ENCODE data around the gene CAMTA1.

DNA sequence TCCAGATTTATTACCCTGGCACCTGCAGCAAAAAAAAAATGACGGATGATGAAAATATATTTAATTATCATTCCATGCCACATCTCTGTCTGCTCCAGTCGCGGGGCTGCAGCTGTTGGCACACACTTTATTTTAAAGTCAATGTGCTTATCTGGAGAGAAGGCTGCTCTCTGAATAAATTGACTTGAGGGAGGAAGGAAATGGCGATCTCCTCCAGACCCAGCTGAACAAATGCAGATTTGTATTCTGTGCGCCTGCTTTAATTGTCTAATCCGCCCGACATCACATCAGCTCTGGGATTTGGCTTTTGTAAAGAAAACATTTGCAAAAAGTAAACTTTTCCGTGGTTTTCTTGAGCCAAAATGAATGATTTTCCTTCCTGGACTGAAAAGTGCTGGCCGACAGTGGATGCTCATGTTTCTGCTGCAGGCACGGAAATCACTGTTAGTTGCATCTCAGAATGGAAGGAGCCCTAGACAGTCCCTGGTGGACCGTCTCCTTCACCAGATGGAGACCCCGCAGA lies 150.2 kb downstream of the CAMTA1 start:
- TF ChIP-seq, protein P1, sequence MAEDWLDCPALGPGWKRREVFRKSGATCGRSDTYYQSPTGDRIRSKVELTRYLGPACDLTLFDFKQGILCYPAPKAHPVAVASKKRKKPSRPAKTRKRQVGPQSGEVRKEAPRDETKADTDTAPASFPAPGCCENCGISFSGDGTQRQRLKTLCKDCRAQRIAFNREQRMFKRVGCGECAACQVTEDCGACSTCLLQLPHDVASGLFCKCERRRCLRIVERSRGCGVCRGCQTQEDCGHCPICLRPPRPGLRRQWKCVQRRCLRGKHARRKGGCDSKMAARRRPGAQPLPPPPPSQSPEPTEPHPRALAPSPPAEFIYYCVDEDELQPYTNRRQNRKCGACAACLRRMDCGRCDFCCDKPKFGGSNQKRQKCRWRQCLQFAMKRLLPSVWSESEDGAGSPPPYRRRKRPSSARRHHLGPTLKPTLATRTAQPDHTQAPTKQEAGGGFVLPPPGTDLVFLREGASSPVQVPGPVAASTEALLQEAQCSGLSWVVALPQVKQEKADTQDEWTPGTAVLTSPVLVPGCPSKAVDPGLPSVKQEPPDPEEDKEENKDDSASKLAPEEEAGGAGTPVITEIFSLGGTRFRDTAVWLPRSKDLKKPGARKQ (CRISPR knock-in tag; IDR thresholded peaks at IDR 0.05): no peak
- TF ChIP-seq, protein P2, sequence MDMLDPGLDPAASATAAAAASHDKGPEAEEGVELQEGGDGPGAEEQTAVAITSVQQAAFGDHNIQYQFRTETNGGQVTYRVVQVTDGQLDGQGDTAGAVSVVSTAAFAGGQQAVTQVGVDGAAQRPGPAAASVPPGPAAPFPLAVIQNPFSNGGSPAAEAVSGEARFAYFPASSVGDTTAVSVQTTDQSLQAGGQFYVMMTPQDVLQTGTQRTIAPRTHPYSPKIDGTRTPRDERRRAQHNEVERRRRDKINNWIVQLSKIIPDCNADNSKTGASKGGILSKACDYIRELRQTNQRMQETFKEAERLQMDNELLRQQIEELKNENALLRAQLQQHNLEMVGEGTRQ (CRISPR knock-in tag; IDR thresholded peaks at IDR 0.05): no peak
- TF ChIP-seq ETV5 (CRISPR knock-in tag; IDR thresholded peaks at IDR 0.05; ENCODE audit: low read depth): no peak
- no peak for TF ChIP-seq FOXA3 (CRISPR knock-in tag; conservative IDR thresholded peaks at IDR 0.05 in 1 of 2, IDR thresholded peaks at IDR 0.05 in 1 of 2)
- TF ChIP-seq CHD1 (IDR thresholded peaks at IDR 0.05; ENCODE audit: low read length): no peak
- no peak for TF ChIP-seq BHLHE40 (IDR thresholded peaks at IDR 0.05; ENCODE audit: low read length)
- no peak for TF ChIP-seq ZKSCAN8 (CRISPR knock-in tag; IDR thresholded peaks at IDR 0.05)
- no peak for TF ChIP-seq POLR2AphosphoS5 (IDR thresholded peaks at IDR 0.05; ENCODE audit: control insufficient read depth, insufficient read depth, low read depth, low read length)
- no peak for TF ChIP-seq EP300 (IDR thresholded peaks at IDR 0.05; ENCODE audit: low read length)
